Measurements from ENCODE around the gene HSD3B1. TPM values are rescaled to one million over a fixed set of nuclear protein-coding genes. Genes with fewer than 3 reads are reported as not detected.

The HSD3B1 gene
- total and polyA plus RNA-seq, 2 experiments from 2014 or later = not detected

GRCh38 chr1:119516247-119516646, 9.2 kb downstream of the HSD3B1 start:
- no peak overlapping the region for H3K4me3 Mint-ChIP-seq
- no peak overlapping the region for H2AFZ ChIP-seq
- no peak overlapping the region for H3K27ac ChIP-seq (ENCODE audit: low read depth)
- H3K9me3 Mint-ChIP-seq = peaks cover 2% of the 10 kb centered on the region; the same call in 1 of the 3 replicates
- H3K4me2 ChIP-seq = no peak overlapping the region
- DNase-seq (ENCODE audit: low spot score) = no peak
- TF ChIP-seq JUNB (IDR thresholded peaks at IDR 0.05; ENCODE audit: unreplicated experiment) (no peak), ZNF114 (CRISPR knock-in tag; IDR thresholded peaks at IDR 0.05) (no peak), POLR2AphosphoS5 (IDR thresholded peaks at IDR 0.05; ENCODE audit: low read depth) (no peak), ETS1 (IDR thresholded peaks at IDR 0.05) (no peak), CREB1 (CRISPR knock-in tag; IDR thresholded peaks at IDR 0.05; ENCODE audit: low read depth) (no peak), STAT1 (IDR thresholded peaks at IDR 0.05; ENCODE audit: unreplicated experiment) (no peak), ZNF331 (CRISPR knock-in tag; IDR thresholded peaks at IDR 0.05; ENCODE audit: low read depth) (no peak), EZH2 (IDR thresholded peaks at IDR 0.05; ENCODE audit: low read depth, unreplicated experiment) (no peak), EZH2phosphoT487 (IDR thresholded peaks at IDR 0.05; ENCODE audit: unreplicated experiment) (no peak), NANOG (IDR thresholded peaks at IDR 0.05; ENCODE audit: borderline replicate concordance) (no peak)
- TF ChIP-seq, protein P1, sequence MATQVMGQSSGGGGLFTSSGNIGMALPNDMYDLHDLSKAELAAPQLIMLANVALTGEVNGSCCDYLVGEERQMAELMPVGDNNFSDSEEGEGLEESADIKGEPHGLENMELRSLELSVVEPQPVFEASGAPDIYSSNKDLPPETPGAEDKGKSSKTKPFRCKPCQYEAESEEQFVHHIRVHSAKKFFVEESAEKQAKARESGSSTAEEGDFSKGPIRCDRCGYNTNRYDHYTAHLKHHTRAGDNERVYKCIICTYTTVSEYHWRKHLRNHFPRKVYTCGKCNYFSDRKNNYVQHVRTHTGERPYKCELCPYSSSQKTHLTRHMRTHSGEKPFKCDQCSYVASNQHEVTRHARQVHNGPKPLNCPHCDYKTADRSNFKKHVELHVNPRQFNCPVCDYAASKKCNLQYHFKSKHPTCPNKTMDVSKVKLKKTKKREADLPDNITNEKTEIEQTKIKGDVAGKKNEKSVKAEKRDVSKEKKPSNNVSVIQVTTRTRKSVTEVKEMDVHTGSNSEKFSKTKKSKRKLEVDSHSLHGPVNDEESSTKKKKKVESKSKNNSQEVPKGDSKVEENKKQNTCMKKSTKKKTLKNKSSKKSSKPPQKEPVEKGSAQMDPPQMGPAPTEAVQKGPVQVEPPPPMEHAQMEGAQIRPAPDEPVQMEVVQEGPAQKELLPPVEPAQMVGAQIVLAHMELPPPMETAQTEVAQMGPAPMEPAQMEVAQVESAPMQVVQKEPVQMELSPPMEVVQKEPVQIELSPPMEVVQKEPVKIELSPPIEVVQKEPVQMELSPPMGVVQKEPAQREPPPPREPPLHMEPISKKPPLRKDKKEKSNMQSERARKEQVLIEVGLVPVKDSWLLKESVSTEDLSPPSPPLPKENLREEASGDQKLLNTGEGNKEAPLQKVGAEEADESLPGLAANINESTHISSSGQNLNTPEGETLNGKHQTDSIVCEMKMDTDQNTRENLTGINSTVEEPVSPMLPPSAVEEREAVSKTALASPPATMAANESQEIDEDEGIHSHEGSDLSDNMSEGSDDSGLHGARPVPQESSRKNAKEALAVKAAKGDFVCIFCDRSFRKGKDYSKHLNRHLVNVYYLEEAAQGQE (IDR thresholded peaks at IDR 0.05; ENCODE audit: unreplicated experiment) = no peak
- TF ChIP-seq, protein P2, sequence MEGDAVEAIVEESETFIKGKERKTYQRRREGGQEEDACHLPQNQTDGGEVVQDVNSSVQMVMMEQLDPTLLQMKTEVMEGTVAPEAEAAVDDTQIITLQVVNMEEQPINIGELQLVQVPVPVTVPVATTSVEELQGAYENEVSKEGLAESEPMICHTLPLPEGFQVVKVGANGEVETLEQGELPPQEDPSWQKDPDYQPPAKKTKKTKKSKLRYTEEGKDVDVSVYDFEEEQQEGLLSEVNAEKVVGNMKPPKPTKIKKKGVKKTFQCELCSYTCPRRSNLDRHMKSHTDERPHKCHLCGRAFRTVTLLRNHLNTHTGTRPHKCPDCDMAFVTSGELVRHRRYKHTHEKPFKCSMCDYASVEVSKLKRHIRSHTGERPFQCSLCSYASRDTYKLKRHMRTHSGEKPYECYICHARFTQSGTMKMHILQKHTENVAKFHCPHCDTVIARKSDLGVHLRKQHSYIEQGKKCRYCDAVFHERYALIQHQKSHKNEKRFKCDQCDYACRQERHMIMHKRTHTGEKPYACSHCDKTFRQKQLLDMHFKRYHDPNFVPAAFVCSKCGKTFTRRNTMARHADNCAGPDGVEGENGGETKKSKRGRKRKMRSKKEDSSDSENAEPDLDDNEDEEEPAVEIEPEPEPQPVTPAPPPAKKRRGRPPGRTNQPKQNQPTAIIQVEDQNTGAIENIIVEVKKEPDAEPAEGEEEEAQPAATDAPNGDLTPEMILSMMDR (conservative IDR thresholded peaks at IDR 0.05; ENCODE audit: low read depth in 2 of 2) = no peak
- TF ChIP-seq, protein P3, sequence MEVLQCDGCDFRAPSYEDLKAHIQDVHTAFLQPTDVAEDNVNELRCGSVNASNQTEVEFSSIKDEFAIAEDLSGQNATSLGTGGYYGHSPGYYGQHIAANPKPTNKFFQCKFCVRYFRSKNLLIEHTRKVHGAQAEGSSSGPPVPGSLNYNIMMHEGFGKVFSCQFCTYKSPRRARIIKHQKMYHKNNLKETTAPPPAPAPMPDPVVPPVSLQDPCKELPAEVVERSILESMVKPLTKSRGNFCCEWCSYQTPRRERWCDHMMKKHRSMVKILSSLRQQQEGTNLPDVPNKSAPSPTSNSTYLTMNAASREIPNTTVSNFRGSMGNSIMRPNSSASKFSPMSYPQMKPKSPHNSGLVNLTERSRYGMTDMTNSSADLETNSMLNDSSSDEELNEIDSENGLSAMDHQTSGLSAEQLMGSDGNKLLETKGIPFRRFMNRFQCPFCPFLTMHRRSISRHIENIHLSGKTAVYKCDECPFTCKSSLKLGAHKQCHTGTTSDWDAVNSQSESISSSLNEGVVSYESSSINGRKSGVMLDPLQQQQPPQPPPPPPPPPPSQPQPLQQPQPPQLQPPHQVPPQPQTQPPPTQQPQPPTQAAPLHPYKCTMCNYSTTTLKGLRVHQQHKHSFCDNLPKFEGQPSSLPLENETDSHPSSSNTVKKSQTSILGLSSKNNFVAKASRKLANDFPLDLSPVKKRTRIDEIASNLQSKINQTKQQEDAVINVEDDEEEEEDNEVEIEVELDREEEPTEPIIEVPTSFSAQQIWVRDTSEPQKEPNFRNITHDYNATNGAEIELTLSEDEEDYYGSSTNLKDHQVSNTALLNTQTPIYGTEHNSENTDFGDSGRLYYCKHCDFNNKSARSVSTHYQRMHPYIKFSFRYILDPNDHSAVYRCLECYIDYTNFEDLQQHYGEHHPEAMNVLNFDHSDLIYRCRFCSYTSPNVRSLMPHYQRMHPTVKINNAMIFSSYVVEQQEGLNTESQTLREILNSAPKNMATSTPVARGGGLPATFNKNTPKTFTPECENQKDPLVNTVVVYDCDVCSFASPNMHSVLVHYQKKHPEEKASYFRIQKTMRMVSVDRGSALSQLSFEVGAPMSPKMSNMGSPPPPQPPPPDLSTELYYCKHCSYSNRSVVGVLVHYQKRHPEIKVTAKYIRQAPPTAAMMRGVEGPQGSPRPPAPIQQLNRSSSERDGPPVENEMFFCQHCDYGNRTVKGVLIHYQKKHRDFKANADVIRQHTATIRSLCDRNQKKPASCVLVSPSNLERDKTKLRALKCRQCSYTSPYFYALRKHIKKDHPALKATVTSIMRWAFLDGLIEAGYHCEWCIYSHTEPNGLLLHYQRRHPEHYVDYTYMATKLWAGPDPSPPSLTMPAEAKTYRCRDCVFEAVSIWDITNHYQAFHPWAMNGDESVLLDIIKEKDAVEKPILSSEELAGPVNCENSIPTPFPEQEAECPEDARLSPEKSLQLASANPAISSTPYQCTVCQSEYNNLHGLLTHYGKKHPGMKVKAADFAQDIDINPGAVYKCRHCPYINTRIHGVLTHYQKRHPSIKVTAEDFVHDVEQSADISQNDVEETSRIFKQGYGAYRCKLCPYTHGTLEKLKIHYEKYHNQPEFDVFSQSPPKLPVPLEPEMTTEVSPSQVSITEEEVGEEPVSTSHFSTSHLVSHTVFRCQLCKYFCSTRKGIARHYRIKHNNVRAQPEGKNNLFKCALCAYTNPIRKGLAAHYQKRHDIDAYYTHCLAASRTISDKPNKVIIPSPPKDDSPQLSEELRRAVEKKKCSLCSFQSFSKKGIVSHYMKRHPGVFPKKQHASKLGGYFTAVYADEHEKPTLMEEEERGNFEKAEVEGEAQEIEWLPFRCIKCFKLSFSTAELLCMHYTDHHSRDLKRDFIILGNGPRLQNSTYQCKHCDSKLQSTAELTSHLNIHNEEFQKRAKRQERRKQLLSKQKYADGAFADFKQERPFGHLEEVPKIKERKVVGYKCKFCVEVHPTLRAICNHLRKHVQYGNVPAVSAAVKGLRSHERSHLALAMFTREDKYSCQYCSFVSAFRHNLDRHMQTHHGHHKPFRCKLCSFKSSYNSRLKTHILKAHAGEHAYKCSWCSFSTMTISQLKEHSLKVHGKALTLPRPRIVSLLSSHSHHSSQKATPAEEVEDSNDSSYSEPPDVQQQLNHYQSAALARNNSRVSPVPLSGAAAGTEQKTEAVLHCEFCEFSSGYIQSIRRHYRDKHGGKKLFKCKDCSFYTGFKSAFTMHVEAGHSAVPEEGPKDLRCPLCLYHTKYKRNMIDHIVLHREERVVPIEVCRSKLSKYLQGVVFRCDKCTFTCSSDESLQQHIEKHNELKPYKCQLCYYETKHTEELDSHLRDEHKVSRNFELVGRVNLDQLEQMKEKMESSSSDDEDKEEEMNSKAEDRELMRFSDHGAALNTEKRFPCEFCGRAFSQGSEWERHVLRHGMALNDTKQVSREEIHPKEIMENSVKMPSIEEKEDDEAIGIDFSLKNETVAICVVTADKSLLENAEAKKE (CRISPR knock-in tag; IDR thresholded peaks at IDR 0.05) = no peak
- H3K79me2 ChIP-seq (replicated peaks; ENCODE audit: insufficient read depth) = no peaks in the 10 kb centered on the region
- no peaks in the 10 kb centered on the region for H3K36me3 Mint-ChIP-seq (ENCODE audit: low read depth)
- no peaks in the 10 kb centered on the region for H3F3A ChIP-seq (replicated peaks; ENCODE audit: low read depth)
- H3K27me3 Mint-ChIP-seq (ENCODE audit: insufficient read depth, low read depth, poor library complexity) = peaks cover 2% of the 10 kb centered on the region
- no peak for ATAC-seq
- H3K9me2 ChIP-seq (ENCODE audit: insufficient read depth) = no peaks in the 10 kb centered on the region
- H3K36me3 ChIP-seq (ENCODE audit: insufficient read depth) = no peaks in the 10 kb centered on the region
- H4K20me1 ChIP-seq (replicated peaks; ENCODE audit: insufficient read depth) = no peaks in the 10 kb centered on the region
- H3K4me1 ChIP-seq (ENCODE audit: insufficient read depth) = no peaks in the 10 kb centered on the region
- H3K4me3 ChIP-seq = no peak overlapping the region
- no peak overlapping the region for H3K27ac Mint-ChIP-seq
- H3K27me3 ChIP-seq (ENCODE audit: insufficient read depth) = no peaks in the 10 kb centered on the region
- no peaks in the 10 kb centered on the region for H3K4me1 Mint-ChIP-seq
